NCI-H1930 (cell line): ENCODE results near the gene PPDPF.

Experiments
- DNase-seq, 2 experiments: peaks; one replicate each; lab custom pipeline; 2025; lab: John Stamatoyannopoulos, UW

Gene PPDPF

GRCh38 chr20:63520934-63521601 lies 503 bp downstream of the PPDPF start:
- DNase-seq = peak; percentile 74 to 84

GRCh38 chr20:63521602-63522001 lies 1.0 kb downstream of the PPDPF start:
- no peak for DNase-seq

GRCh38 chr20:63522091-63522868 lies 1.7 kb downstream of the PPDPF start:
- no peak for DNase-seq

- no peak for DNase-seq
Observed at GRCh38 chr20:63522981-63523611, 2.5 kb downstream of the PPDPF start.

- no peak for DNase-seq
Observed at GRCh38 chr20:63525185-63525584, 4.6 kb downstream of the PPDPF start.

GRCh38 chr20:63525971-63526370 lies 5.4 kb downstream of the PPDPF start:
- DNase-seq = no peak

- DNase-seq = no peak
Observed at GRCh38 chr20:63527184-63527583, 6.6 kb downstream of the PPDPF start.

- DNase-seq = no peak
Observed at GRCh38 chr20:63529180-63529860, 8.8 kb downstream of the PPDPF start.

GRCh38 chr20:63529861-63530787 lies 9.6 kb downstream of the PPDPF start:
- no peak for DNase-seq

- no peak for DNase-seq
Observed at GRCh38 chr20:63530788-63531160, 10.2 kb downstream of the PPDPF start.

GRCh38 chr20:63531686-63532448 lies 11.3 kb downstream of the PPDPF start:
- DNase-seq = no peak

GRCh38 chr20:63532449-63532971 lies 11.9 kb downstream of the PPDPF start:
- no peak for DNase-seq

- no peak for DNase-seq
Observed at GRCh38 chr20:63533388-63533787, 12.8 kb downstream of the PPDPF start.

- no peak for DNase-seq
Observed at GRCh38 chr20:63533871-63534393, 13.4 kb downstream of the PPDPF start.

- no peak for DNase-seq
Observed at GRCh38 chr20:63534427-63534830, 13.9 kb downstream of the PPDPF start.

GRCh38 chr20:63534831-63535651 lies 14.5 kb downstream of the PPDPF start:
- DNase-seq = no peak

GRCh38 chr20:63536241-63536977 lies 15.8 kb downstream of the PPDPF start:
- DNase-seq = no peak

GRCh38 chr20:63536997-63537524 lies 16.5 kb downstream of the PPDPF start, which contains the start of gene PTK6:
TSS of gene PTK6 (minus strand) at chr20:63537376. CDS start at chr20:63537314, 62 bp downstream.
- DNase-seq = no peak
